Neural progenitor cell (in vitro differentiated cells): ENCODE measurements around the gene ATF7IP2.

ENCODE experiments used
- CTCF ChIP-seq: fragments of 200-600 bp; sonication (generic); IDR thresholded peaks from 2 replicates; pipeline ENCODE4 v1.5.1; 2017; ENCODE audit warnings: antibody characterized with exemption, mild to moderate bottlenecking
- EZH2 ChIP-seq: fragments of 200-600 bp; sonication (generic); IDR thresholded peaks from 2 replicates; pipeline ENCODE4 v1.6.1; 2017; ENCODE audit warnings: antibody characterized with exemption, mild to moderate bottlenecking, moderate library complexity

- TF ChIP-seq CTCF (no peak), EZH2 (no peak)
These were observed 81.0 kb downstream of the ATF7IP2 start for GRCh38 chr16:10466861-10467260.
